Measurements from ENCODE around the gene DNLZ. TPM values are rescaled to one million over a fixed set of nuclear protein-coding genes. Genes with fewer than 3 reads are reported as not detected.
"Not testable (repeated sequence)": the region's sequence is repeated elsewhere in the genome, so short reads cannot be mapped to it uniquely, and the experiment has no call there.

Gene DNLZ
- total RNA-seq: 10 to 100 TPM; 11.7 to 12.8 TPM

GRCh38 chr9:136363106-136363948, at the start of gene DNLZ:
TSS of gene DNLZ (minus strand) at chr9:136363744. CDS start at chr9:136363714, 30 bp downstream.
- ChIA-PET CTCF (interaction anchor here (0.5 to 2.1 kb wide), 10 partner anchors 9 to 523 kb away, joined by 3 to 11 read pairs (median 4); partner anchors contain the start of gene TRAF2), POLR2A (interaction anchor here (0.6 to 1.6 kb wide), 7 partner anchors 12 to 176 kb away, joined by 3 to 7 read pairs (median 4); no protein-coding TSS in a partner anchor)
- no peaks in the 10 kb centered on the region for H3K27me3 Mint-ChIP-seq
- H3K4me3 Mint-ChIP-seq: peak within 1 kb of the TSS; percentile 79
- H3K4me1 Mint-ChIP-seq: peaks cover 10% of the 10 kb centered on the region
- intact Hi-C loops (cut with DNase I, micrococcal nuclease): loop anchor here (1.0 to 5.0 kb wide), 24 partner anchors 21 to 1096 kb away; partner anchors contain the start of genes GPSM1 (in 2 of the 2), AGPAT2 (in 1 of the 2), CAMSAP1 (in 1 of the 2) and ENTR1 (in 1 of the 2)
- DNase-seq (peak; percentile 99), ATAC-seq (peak; percentile 95)
- no peaks in the 10 kb centered on the region for H3K9me3 Mint-ChIP-seq (ENCODE audit: low read depth)
- no peaks in the 10 kb centered on the region for H3K36me3 Mint-ChIP-seq (ENCODE audit: low read depth)
- peak within 1 kb of the TSS; percentile 80 for H3K27ac Mint-ChIP-seq

GRCh38 chr9:136412962-136413361, 49.4 kb upstream of the DNLZ start:
- intact Hi-C loops (cut with DNase I, micrococcal nuclease): no loop called here
- Mint-ChIP-seq H3K9me3 (ENCODE audit: low read depth) (no peaks in the 10 kb centered on the region), H3K27ac (no peak overlapping the region), H3K27me3 (no peaks in the 10 kb centered on the region), H3K4me1 (peaks cover 35% of the 10 kb centered on the region), H3K36me3 (ENCODE audit: low read depth) (peaks cover 62% of the 10 kb centered on the region), H3K4me3 (no peak overlapping the region)
- ChIA-PET CTCF (interaction anchor here (0.6 kb wide), 1 partner anchor 46 kb away, joined by 3 read pairs; no protein-coding TSS in a partner anchor), POLR2A (no interaction called here)
- DNase-seq: no peak
- no peak for ATAC-seq

GRCh38 chr9:136411378-136411777, 47.8 kb upstream of the DNLZ start:
- POLR2A ChIA-PET: no interaction called here
- Mint-ChIP-seq H3K27me3 (no peaks in the 10 kb centered on the region), H3K27ac (peak overlapping the region; percentile 89), H3K9me3 (ENCODE audit: low read depth) (no peaks in the 10 kb centered on the region), H3K4me1 (peaks cover 47% of the 10 kb centered on the region), H3K36me3 (ENCODE audit: low read depth) (peaks cover 60% of the 10 kb centered on the region), H3K4me3 (peak overlapping the region; percentile 90)
- intact Hi-C loops (cut with DNase I, micrococcal nuclease): loop anchor here (2.0 kb wide), 2 partner anchors 71 to 317 kb away; partner anchors contain the start of gene SEC16A (in 1 of the 2)
- CTCF ChIA-PET: interaction anchor here (1.1 kb wide), 1 partner anchor 10 kb away, joined by 7 read pairs; no protein-coding TSS in a partner anchor
- ATAC-seq: no peak
- DNase-seq: no peak

- intact Hi-C loops (cut with DNase I, micrococcal nuclease): loop anchor here (1.0 to 2.0 kb wide), 9 partner anchors 10 to 449 kb away; partner anchors contain the start of genes SEC16A (in 2 of the 2), SNAPC4 (in 2 of the 2), DNLZ (in 1 of the 2) and INPP5E (in 1 of the 2)
- Mint-ChIP-seq H3K4me3 (peak within 1 kb of the TSS; percentile 90), H3K4me1 (peaks cover 49% of the 10 kb centered on the region), H3K9me3 (ENCODE audit: low read depth) (no peaks in the 10 kb centered on the region), H3K27ac (peak within 1 kb of the TSS; percentile 94), H3K27me3 (no peaks in the 10 kb centered on the region), H3K36me3 (ENCODE audit: low read depth) (peaks cover 59% of the 10 kb centered on the region)
- ChIA-PET CTCF (interaction anchor here (0.7 to 2.0 kb wide), 3 partner anchors 10 to 48 kb away, joined by 3 to 14 read pairs (median 7); no protein-coding TSS in a partner anchor), POLR2A (interaction anchor here (0.6 to 0.7 kb wide), 2 partner anchors 13 to 65 kb away, joined by 3 read pairs; no protein-coding TSS in a partner anchor)
- ATAC-seq: peak; percentile 75
- peak; percentile 98 for DNase-seq
Observed at GRCh38 chr9:136410500-136411287, 47.1 kb upstream of the DNLZ start, which contains the start of the genes ENTR1 and PMPCA. TSS of gene ENTR1 (minus strand) at chr9:136410614. CDS start at chr9:136410397, 217 bp downstream. TSS of gene PMPCA (plus strand) at chr9:136410658. CDS start at chr9:136410669, 11 bp downstream.

- Mint-ChIP-seq H3K9me3 (ENCODE audit: low read depth) (no peaks in the 10 kb centered on the region), H3K4me1 (peaks cover 58% of the 10 kb centered on the region), H3K27ac (peak overlapping the region; percentile 94), H3K4me3 (peak overlapping the region; percentile 90), H3K27me3 (no peaks in the 10 kb centered on the region), H3K36me3 (ENCODE audit: low read depth) (peaks cover 62% of the 10 kb centered on the region)
- ChIA-PET POLR2A (interaction anchor here (0.6 to 0.7 kb wide), 4 partner anchors 12 to 460 kb away, joined by 3 read pairs; no protein-coding TSS in a partner anchor), CTCF (interaction anchor here (0.6 to 2.0 kb wide), 4 partner anchors 9 to 267 kb away, joined by 3 to 14 read pairs (median 3); no protein-coding TSS in a partner anchor)
- DNase-seq (peak; percentile 66), ATAC-seq (peak; percentile 53)
- intact Hi-C loops (cut with DNase I, micrococcal nuclease): loop anchor here (1.0 to 2.0 kb wide), 10 partner anchors 10 to 449 kb away; partner anchors contain the start of genes SEC16A (in 2 of the 2), SNAPC4 (in 2 of the 2), DNLZ (in 1 of the 2) and INPP5E (in 1 of the 2)
Observed at GRCh38 chr9:136409557-136410455, 46.3 kb upstream of the DNLZ start.

GRCh38 chr9:136407911-136408310, 44.4 kb upstream of the DNLZ start:
- CTCF ChIA-PET: no interaction called here
- DNase-seq (no peak), ATAC-seq (no peak)
- Mint-ChIP-seq H3K4me3 (peak overlapping the region; percentile 8), H3K9me3 (ENCODE audit: low read depth) (no peaks in the 10 kb centered on the region), H3K36me3 (ENCODE audit: low read depth) (peaks cover 54% of the 10 kb centered on the region), H3K4me1 (peaks cover 71% of the 10 kb centered on the region), H3K27ac (peak overlapping the region; percentile 58), H3K27me3 (no peaks in the 10 kb centered on the region)
- intact Hi-C loops (cut with DNase I, micrococcal nuclease): no loop called here
- POLR2A ChIA-PET: no interaction called here

GRCh38 chr9:136407061-136407460, 43.5 kb upstream of the DNLZ start:
- POLR2A ChIA-PET; H3K27me3 Mint-ChIP-seq; CTCF ChIA-PET; intact Hi-C loops (cut with DNase I, micrococcal nuclease); H3K9me3 Mint-ChIP-seq (ENCODE audit: low read depth); DNase-seq; ATAC-seq; H3K4me3 Mint-ChIP-seq; H3K27ac Mint-ChIP-seq: not testable (repeated sequence)
- H3K36me3 Mint-ChIP-seq (ENCODE audit: low read depth): peaks cover 54% of the 10 kb centered on the region
- H3K4me1 Mint-ChIP-seq: peaks cover 74% of the 10 kb centered on the region

- DNase-seq; H3K27me3 Mint-ChIP-seq; POLR2A ChIA-PET; intact Hi-C loops (cut with DNase I, micrococcal nuclease); ATAC-seq; H3K4me3 Mint-ChIP-seq; CTCF ChIA-PET; H3K9me3 Mint-ChIP-seq (ENCODE audit: low read depth): not testable (repeated sequence)
- Mint-ChIP-seq H3K36me3 (ENCODE audit: low read depth) (peaks cover 56% of the 10 kb centered on the region), H3K4me1 (peaks cover 67% of the 10 kb centered on the region), H3K27ac (peak overlapping the region; percentile 93)
Observed at GRCh38 chr9:136405904-136406303, 42.4 kb upstream of the DNLZ start.

GRCh38 chr9:136405481-136405880, 41.9 kb upstream of the DNLZ start:
- peaks cover 71% of the 10 kb centered on the region for H3K4me1 Mint-ChIP-seq
- H3K27ac Mint-ChIP-seq: peak overlapping the region; percentile 93
- ChIA-PET CTCF (no interaction called here), POLR2A (no interaction called here)
- DNase-seq (no peak), ATAC-seq (no peak)
- peaks cover 56% of the 10 kb centered on the region for H3K36me3 Mint-ChIP-seq (ENCODE audit: low read depth)
- no peaks in the 10 kb centered on the region for H3K27me3 Mint-ChIP-seq
- intact Hi-C loops (cut with DNase I, micrococcal nuclease): no loop called here
- H3K4me3 Mint-ChIP-seq: no peak overlapping the region
- no peaks in the 10 kb centered on the region for H3K9me3 Mint-ChIP-seq (ENCODE audit: low read depth)

- H3K27me3 Mint-ChIP-seq: no peaks in the 10 kb centered on the region
- peaks cover 54% of the 10 kb centered on the region for H3K36me3 Mint-ChIP-seq (ENCODE audit: low read depth)
- H3K9me3 Mint-ChIP-seq (ENCODE audit: low read depth): no peaks in the 10 kb centered on the region
- ATAC-seq: no peak
- H3K4me1 Mint-ChIP-seq: peaks cover 69% of the 10 kb centered on the region
- H3K4me3 Mint-ChIP-seq: peak overlapping the region; percentile 62
- no peak for DNase-seq
- ChIA-PET CTCF (interaction anchor here (0.8 to 0.9 kb wide), 3 partner anchors 35 to 898 kb away, joined by 3 to 4 read pairs (median 3); partner anchors contain the start of genes DNLZ and NRARP), POLR2A (no interaction called here)
- H3K27ac Mint-ChIP-seq: peak overlapping the region; percentile 93
- intact Hi-C loops (cut with DNase I, micrococcal nuclease): loop anchor here (5.0 kb wide), 4 partner anchors 33 to 497 kb away; partner anchors contain the start of genes CAMSAP1 (in 1 of the 2) and INPP5E (in 1 of the 2)
Observed at GRCh38 chr9:136404801-136405136, 41.2 kb upstream of the DNLZ start.
